Activated CD4-positive, alpha-beta T cell treated with anti-CD3 and anti-CD28 coated beads, Interleukin-2, Interleukin-6, amounts not matched to agents 100 ng/mL and 50 ng/mL, durations not matched to agents 16 hours and 8 hours (primary cell): ENCODE data around the gene P2RX3.
"Not testable (repeated sequence)": the region's sequence is repeated elsewhere in the genome, so short reads cannot be mapped to it uniquely, and the experiment has no call there.

Experiments
- DNase-seq: peaks from one replicate; pipeline ENCODE4 v3.0.0-alpha.2; 2020

The P2RX3 gene

GRCh38 chr11:57403003-57403801 lies 65.0 kb downstream of the P2RX3 start:
- DNase-seq: not testable (repeated sequence)

- no peak for DNase-seq
Observed at GRCh38 chr11:57403802-57404147, 65.6 kb downstream of the P2RX3 start.

- no peak for DNase-seq
Observed at GRCh38 chr11:57405271-57405860, 67.2 kb downstream of the P2RX3 start.

- peak; percentile 73 for DNase-seq
Observed at GRCh38 chr11:57406337-57406904, 68.3 kb downstream of the P2RX3 start.

- DNase-seq: no peak
Observed at GRCh38 chr11:57407010-57407920, 69.1 kb downstream of the P2RX3 start.

GRCh38 chr11:57407941-57408475 lies 69.9 kb downstream of the P2RX3 start:
- DNase-seq: no peak

GRCh38 chr11:57408771-57409170 lies 70.6 kb downstream of the P2RX3 start:
- DNase-seq: no peak

GRCh38 chr11:57409321-57410100 lies 71.4 kb downstream of the P2RX3 start:
- DNase-seq: no peak

- DNase-seq: no peak
Observed at GRCh38 chr11:57410287-57410686, 72.1 kb downstream of the P2RX3 start.

GRCh38 chr11:57413681-57414080 lies 75.5 kb downstream of the P2RX3 start:
- DNase-seq: no peak

- no peak for DNase-seq
Observed at GRCh38 chr11:57414612-57415212, 76.6 kb downstream of the P2RX3 start.

GRCh38 chr11:57416436-57416835 lies 78.3 kb downstream of the P2RX3 start:
- no peak for DNase-seq

- DNase-seq: no peak
Observed at GRCh38 chr11:57417056-57417455, 78.9 kb downstream of the P2RX3 start.

GRCh38 chr11:57418131-57418530 lies 80.0 kb downstream of the P2RX3 start:
- DNase-seq: no peak

- DNase-seq: no peak
Observed at GRCh38 chr11:57419146-57419545, 81.0 kb downstream of the P2RX3 start.

GRCh38 chr11:57421066-57421465 lies 82.9 kb downstream of the P2RX3 start:
- DNase-seq: no peak

GRCh38 chr11:57421805-57422204 lies 83.7 kb downstream of the P2RX3 start:
- no peak for DNase-seq
